ENCODE measurements around the gene PRKACG.

The PRKACG gene

DNA sequence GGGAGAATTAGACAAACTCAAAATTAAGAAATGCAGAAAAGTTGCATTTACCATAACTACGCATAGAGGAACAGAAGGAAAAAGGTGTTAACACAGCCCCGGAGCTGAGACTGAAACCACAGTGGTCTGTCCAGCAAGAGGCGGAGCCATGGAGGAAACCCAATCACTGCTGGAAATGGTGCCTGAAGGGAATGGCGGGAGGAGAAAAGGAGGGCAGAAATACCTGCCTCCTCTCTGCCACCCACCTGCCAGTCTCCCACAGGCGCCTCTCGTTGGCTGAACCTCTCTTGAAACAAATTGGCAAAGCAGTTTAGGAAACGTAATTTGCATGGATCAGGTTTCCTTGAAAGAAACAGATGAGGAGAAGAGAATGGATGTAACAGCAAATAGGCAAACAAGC lies 9.7 kb upstream of the PRKACG start:
- DNase-seq (ENCODE audit: low read depth), result no peak
- H3K4me3 ChIP-seq (ENCODE audit: low read length), result no peak overlapping the region
- no peaks in the 10 kb centered on the region for H3K36me3 ChIP-seq (ENCODE audit: control insufficient read depth, insufficient read depth, low read length, severe bottlenecking)
- H3K4me1 ChIP-seq (ENCODE audit: control insufficient read depth, insufficient read depth, low read length), result no peaks in the 10 kb centered on the region
- peaks cover 26% of the 10 kb centered on the region for H3K27me3 ChIP-seq (replicated peaks; ENCODE audit: control insufficient read depth, insufficient read depth, low read length)
- no peak overlapping the region for H3K9ac ChIP-seq (ENCODE audit: low read length)
- H3K9me3 ChIP-seq (ENCODE audit: control insufficient read depth, low read length), result no peaks in the 10 kb centered on the region

DNA sequence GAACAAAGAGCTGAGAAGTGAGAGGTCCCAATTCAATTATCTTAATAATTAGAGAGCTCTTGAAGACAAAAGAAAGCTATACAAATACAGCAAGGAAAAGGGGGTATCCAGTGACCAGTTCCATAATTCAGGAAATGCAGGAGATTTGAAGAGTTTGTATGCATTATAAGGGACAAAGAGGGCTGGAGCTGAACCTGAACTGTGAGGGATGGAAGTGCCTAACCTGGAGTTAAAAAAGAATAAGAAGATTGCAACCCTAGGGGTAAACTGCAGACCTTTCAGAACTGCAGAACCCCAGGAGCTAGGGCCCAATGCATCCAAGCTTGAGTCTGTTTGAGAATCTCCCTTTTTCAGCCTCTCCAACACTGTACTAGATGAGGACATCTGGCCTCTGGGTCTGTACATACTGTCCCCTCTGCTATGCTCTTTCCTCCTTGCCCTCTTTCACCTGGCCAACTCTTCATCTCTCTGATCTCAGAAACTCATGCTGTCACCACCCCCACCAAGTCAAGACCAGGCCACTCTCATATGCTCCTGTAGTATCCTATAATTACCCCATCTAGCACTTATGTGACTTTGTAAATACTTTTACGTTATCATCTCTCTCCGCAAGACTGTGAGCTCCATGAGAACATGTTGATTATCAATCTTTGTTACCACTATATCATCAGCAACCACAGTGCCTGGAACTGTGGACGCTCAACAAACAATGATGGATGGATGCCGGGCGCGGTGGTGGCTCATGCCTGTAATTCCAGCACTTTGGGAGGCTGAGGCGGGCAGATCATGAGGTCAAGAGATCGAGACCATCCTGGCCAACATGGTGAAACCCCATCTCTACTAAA lies 6.6 kb upstream of the PRKACG start:
- DNase-seq (ENCODE audit: low read depth), result no peak
- Histone ChIP-seq H3K4me3 (ENCODE audit: low read length) (no peak overlapping the region), H3K9me3 (ENCODE audit: control insufficient read depth, low read length) (no peaks in the 10 kb centered on the region), H3K36me3 (ENCODE audit: control insufficient read depth, insufficient read depth, low read length, severe bottlenecking) (no peaks in the 10 kb centered on the region), H3K4me1 (ENCODE audit: control insufficient read depth, insufficient read depth, low read length) (no peaks in the 10 kb centered on the region), H3K27me3 (replicated peaks; ENCODE audit: control insufficient read depth, insufficient read depth, low read length) (peaks cover 25% of the 10 kb centered on the region), H3K9ac (ENCODE audit: low read length) (no peak overlapping the region)

- peaks cover 23% of the 10 kb centered on the region for H3K27me3 ChIP-seq (replicated peaks; ENCODE audit: control insufficient read depth, insufficient read depth, low read length)
- no peaks in the 10 kb centered on the region for H3K36me3 ChIP-seq (ENCODE audit: control insufficient read depth, insufficient read depth, low read length, severe bottlenecking)
- H3K4me1 ChIP-seq (ENCODE audit: control insufficient read depth, insufficient read depth, low read length), result no peaks in the 10 kb centered on the region
- H3K4me3 ChIP-seq (ENCODE audit: low read length), result no peak overlapping the region
- H3K9me3 ChIP-seq (ENCODE audit: control insufficient read depth, low read length), result no peaks in the 10 kb centered on the region
- no peak for DNase-seq (ENCODE audit: low read depth)
- H3K9ac ChIP-seq (ENCODE audit: low read length), result no peak overlapping the region
These were observed 5.9 kb upstream of the PRKACG start for GRCh38 chr9:69019808-69020207.

DNA sequence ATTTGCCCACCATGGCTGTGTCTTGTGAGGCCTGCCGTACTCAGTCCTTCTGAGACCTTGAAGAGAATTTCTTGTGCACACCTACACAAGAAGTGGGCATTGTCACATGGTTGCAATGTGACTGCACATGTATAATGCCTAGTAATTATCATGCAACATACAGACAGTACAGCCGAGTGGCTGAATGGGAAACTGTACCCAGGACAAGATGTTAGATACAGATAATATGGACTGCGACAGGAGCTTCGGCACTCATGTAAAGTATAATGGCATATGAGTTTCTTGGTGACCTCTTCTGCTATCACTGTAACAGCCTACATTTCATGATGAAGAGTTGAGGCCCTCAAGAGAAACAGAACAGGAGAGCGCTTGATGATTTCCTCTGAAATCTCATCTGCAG lies 4.8 kb upstream of the PRKACG start:
- Histone ChIP-seq H3K4me3 (ENCODE audit: low read length) (no peak overlapping the region), H3K9ac (ENCODE audit: low read length) (no peak overlapping the region), H3K27me3 (replicated peaks; ENCODE audit: control insufficient read depth, insufficient read depth, low read length) (peaks cover 14% of the 10 kb centered on the region), H3K9me3 (ENCODE audit: control insufficient read depth, low read length) (no peaks in the 10 kb centered on the region), H3K4me1 (ENCODE audit: control insufficient read depth, insufficient read depth, low read length) (no peaks in the 10 kb centered on the region), H3K36me3 (ENCODE audit: control insufficient read depth, insufficient read depth, low read length, severe bottlenecking) (no peaks in the 10 kb centered on the region)
- DNase-seq (ENCODE audit: low read depth), result no peak

DNA sequence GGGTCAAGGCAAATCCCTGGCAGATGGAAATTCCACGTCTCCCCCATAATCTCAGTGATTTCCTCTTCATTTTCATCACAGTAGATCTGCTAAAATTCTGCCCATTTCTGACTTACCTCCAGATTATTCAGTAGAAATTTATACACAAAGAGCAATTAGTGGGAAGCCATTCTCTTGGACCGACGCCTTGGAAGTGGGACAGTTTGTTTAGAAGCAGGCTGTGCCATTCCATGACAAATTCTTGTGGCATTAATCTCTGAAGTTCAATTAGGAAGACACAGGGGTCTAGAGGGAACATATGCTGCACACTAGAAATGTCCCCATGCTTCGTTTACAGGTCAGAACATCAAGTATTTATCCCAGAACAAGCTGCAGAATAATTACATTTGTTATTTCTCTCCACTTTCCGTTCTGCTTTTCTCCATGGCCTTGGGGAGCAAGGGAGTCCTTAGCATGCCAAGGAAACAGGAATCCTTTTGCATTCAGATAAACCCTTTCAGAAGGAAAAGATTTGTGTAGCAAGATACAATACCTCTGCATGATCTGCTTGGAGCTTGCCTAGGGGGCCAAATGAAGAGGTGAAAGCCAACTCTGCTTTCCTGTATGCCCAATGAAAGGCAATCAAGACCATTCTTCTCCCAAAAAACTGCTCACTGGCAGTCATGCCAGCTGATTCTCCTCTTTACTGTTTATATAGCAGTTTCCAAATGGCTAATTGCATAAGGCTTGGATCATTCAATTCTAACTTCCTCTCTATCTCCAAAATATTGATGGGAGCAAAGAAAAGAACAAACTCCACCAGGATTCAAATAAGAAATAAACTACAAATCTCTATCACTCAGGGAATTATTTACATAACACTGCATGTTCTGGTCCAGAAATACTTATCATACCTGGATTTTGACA lies 2.5 kb upstream of the PRKACG start:
- Histone ChIP-seq H3K4me1 (ENCODE audit: control insufficient read depth, insufficient read depth, low read length) (no peaks in the 10 kb centered on the region), H3K27me3 (replicated peaks; ENCODE audit: control insufficient read depth, insufficient read depth, low read length) (peaks cover 6% of the 10 kb centered on the region), H3K4me3 (ENCODE audit: low read length) (no peak overlapping the region), H3K36me3 (ENCODE audit: control insufficient read depth, insufficient read depth, low read length, severe bottlenecking) (no peaks in the 10 kb centered on the region), H3K9ac (ENCODE audit: low read length) (no peak overlapping the region), H3K9me3 (ENCODE audit: control insufficient read depth, low read length) (no peaks in the 10 kb centered on the region)
- DNase-seq (ENCODE audit: low read depth), result no peak

GRCh38 chr9:69013382-69013727 lies 558 bp downstream of the PRKACG start:
- Histone ChIP-seq H3K27me3 (replicated peaks; ENCODE audit: control insufficient read depth, insufficient read depth, low read length) (peaks cover 13% of the 10 kb centered on the region), H3K9me3 (ENCODE audit: control insufficient read depth, low read length) (no peaks in the 10 kb centered on the region), H3K36me3 (ENCODE audit: control insufficient read depth, insufficient read depth, low read length, severe bottlenecking) (no peaks in the 10 kb centered on the region), H3K4me1 (ENCODE audit: control insufficient read depth, insufficient read depth, low read length) (no peaks in the 10 kb centered on the region), H3K4me3 (ENCODE audit: low read length) (no peak overlapping the region), H3K9ac (ENCODE audit: low read length) (no peak overlapping the region)
- DNase-seq (ENCODE audit: low read depth), result no peak

GRCh38 chr9:69012696-69013381 lies 1.1 kb downstream of the PRKACG start:
- H3K9me3 ChIP-seq (ENCODE audit: control insufficient read depth, low read length), result no peaks in the 10 kb centered on the region
- no peak overlapping the region for H3K4me3 ChIP-seq (ENCODE audit: low read length)
- H3K9ac ChIP-seq (ENCODE audit: low read length), result no peak overlapping the region
- no peak for DNase-seq (ENCODE audit: low read depth)
- no peaks in the 10 kb centered on the region for H3K36me3 ChIP-seq (ENCODE audit: control insufficient read depth, insufficient read depth, low read length, severe bottlenecking)
- H3K4me1 ChIP-seq (ENCODE audit: control insufficient read depth, insufficient read depth, low read length), result no peaks in the 10 kb centered on the region
- peaks cover 18% of the 10 kb centered on the region for H3K27me3 ChIP-seq (replicated peaks; ENCODE audit: control insufficient read depth, insufficient read depth, low read length)

DNA sequence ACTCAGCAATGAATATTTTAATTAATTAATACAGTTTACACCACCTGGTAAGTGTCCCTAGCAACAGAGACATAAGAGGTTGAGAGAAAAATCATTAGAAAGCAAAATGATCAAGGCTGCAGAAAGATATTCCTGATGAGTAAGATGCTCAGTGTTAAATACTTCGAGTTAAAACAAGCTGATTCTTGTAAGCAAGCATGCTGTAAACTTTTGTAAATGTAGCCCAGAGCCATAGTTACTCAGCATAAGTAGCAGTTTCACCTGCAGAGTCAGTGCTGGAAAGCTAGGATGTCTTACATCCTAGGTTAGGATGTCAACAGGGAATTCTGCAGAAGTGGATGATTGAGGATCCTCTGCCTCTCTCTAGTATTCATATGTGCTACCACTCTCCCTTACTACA lies 4.2 kb downstream of the PRKACG start:
- no peaks in the 10 kb centered on the region for H3K4me1 ChIP-seq (ENCODE audit: control insufficient read depth, insufficient read depth, low read length)
- no peaks in the 10 kb centered on the region for H3K36me3 ChIP-seq (ENCODE audit: control insufficient read depth, insufficient read depth, low read length, severe bottlenecking)
- no peak for DNase-seq (ENCODE audit: low read depth)
- H3K27me3 ChIP-seq (replicated peaks; ENCODE audit: control insufficient read depth, insufficient read depth, low read length), result peaks cover 12% of the 10 kb centered on the region
- H3K9ac ChIP-seq (ENCODE audit: low read length), result no peak overlapping the region
- H3K9me3 ChIP-seq (ENCODE audit: control insufficient read depth, low read length), result no peaks in the 10 kb centered on the region
- no peak overlapping the region for H3K4me3 ChIP-seq (ENCODE audit: low read length)

DNA sequence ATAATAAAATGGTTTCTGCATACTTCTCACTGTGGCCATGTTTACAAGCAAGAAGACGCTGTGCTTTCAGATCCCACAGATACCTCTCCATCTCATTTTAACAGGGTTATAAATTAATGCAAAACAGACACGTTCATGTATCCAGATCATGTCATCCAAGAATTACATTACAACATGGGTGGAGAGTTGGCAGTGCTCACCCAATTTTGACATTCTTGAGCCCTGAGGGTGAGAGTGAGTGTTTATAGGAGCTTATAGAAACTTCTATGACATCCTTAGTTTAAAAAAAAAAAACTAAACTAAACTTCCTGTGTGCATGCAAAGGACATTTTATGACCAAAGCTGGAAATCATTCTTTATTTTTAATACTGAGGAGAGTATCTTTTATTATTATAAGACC lies 9.1 kb downstream of the PRKACG start:
- peak; percentile 75 for DNase-seq (ENCODE audit: low read depth)
- no peaks in the 10 kb centered on the region for H3K36me3 ChIP-seq (ENCODE audit: control insufficient read depth, insufficient read depth, low read length, severe bottlenecking)
- H3K9me3 ChIP-seq (ENCODE audit: control insufficient read depth, low read length), result no peaks in the 10 kb centered on the region
- peaks cover 24% of the 10 kb centered on the region for H3K27me3 ChIP-seq (replicated peaks; ENCODE audit: control insufficient read depth, insufficient read depth, low read length)
- H3K9ac ChIP-seq (ENCODE audit: low read length), result no peak overlapping the region
- no peak overlapping the region for H3K4me3 ChIP-seq (ENCODE audit: low read length)
- H3K4me1 ChIP-seq (ENCODE audit: control insufficient read depth, insufficient read depth, low read length), result no peaks in the 10 kb centered on the region

GRCh38 chr9:69003051-69003450 lies 10.9 kb downstream of the PRKACG start:
- Histone ChIP-seq H3K4me3 (ENCODE audit: low read length) (no peak overlapping the region), H3K36me3 (ENCODE audit: control insufficient read depth, insufficient read depth, low read length, severe bottlenecking) (no peaks in the 10 kb centered on the region)
- DNase-seq (ENCODE audit: low read depth), result no peak

DNA sequence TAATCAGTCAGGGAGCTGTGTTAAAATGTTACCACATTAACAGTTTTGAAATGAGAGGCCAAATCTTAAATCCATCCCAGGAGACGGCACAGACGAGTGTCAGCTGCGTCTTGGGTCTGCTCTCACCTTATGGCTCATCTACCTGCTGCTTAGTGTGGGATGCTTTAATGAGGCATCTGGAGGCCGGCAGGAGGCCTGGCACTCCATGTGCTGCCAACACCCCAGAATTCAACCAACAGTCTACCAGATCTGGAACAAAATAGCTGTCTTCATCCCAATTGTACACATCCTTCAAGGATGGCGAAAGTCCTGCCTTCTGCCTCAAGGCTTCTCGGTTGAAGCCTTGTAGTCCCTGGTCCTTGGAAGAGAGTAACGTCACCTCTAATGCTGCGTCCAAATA lies 12.0 kb downstream of the PRKACG start:
- no peak for DNase-seq (ENCODE audit: low read depth)
- no peaks in the 10 kb centered on the region for H3K9me3 ChIP-seq (ENCODE audit: control insufficient read depth, low read length)
- no peak overlapping the region for H3K4me3 ChIP-seq (ENCODE audit: low read length)
- no peaks in the 10 kb centered on the region for H3K4me1 ChIP-seq (ENCODE audit: control insufficient read depth, insufficient read depth, low read length)
- peaks cover 18% of the 10 kb centered on the region for H3K27me3 ChIP-seq (replicated peaks; ENCODE audit: control insufficient read depth, insufficient read depth, low read length)
- no peak overlapping the region for H3K9ac ChIP-seq (ENCODE audit: low read length)
- no peaks in the 10 kb centered on the region for H3K36me3 ChIP-seq (ENCODE audit: control insufficient read depth, insufficient read depth, low read length, severe bottlenecking)

More at GRCh38 chr9:69003051-69003450, 10.9 kb downstream of the PRKACG start:
- Histone ChIP-seq H3K9me3 (ENCODE audit: control insufficient read depth, low read length) (no peaks in the 10 kb centered on the region), H3K27me3 (replicated peaks; ENCODE audit: control insufficient read depth, insufficient read depth, low read length) (peaks cover 20% of the 10 kb centered on the region), H3K9ac (ENCODE audit: low read length) (no peak overlapping the region), H3K4me1 (ENCODE audit: control insufficient read depth, insufficient read depth, low read length) (no peaks in the 10 kb centered on the region)

All from adipocyte (in vitro differentiated cells).